HUDEP-2 (cell line): Measurements from ENCODE around the gene FAM229A.
"Not testable (repeated sequence)": the region's sequence is repeated elsewhere in the genome, so short reads cannot be mapped to it uniquely, and the experiment has no call there.

Source experiments
- DNase-seq, 76 experiments: peaks; one replicate each; lab custom pipeline; 2025; ENCODE audit not compliant: unreplicated experiment in 76 of 76; lab: John Stamatoyannopoulos, UW

Gene FAM229A

GRCh38 chr1:32377541-32378220, 15.4 kb upstream of the FAM229A start:
- no peak for DNase-seq

- DNase-seq, result no peak
Measured at GRCh38 chr1:32376199-32376598, 13.9 kb upstream of the FAM229A start.

- DNase-seq, result no peak
Measured at GRCh38 chr1:32373996-32374592, 11.8 kb upstream of the FAM229A start.

- DNase-seq, result no peak
Measured at GRCh38 chr1:32372149-32372756, 10.0 kb upstream of the FAM229A start.

GRCh38 chr1:32367912-32368635, 5.8 kb upstream of the FAM229A start:
- no peak for DNase-seq

GRCh38 chr1:32365445-32365844, 3.2 kb upstream of the FAM229A start:
- DNase-seq, result no peak

- no peak for DNase-seq
Measured at GRCh38 chr1:32364836-32365235, 2.6 kb upstream of the FAM229A start.

GRCh38 chr1:32363713-32364112, 1.4 kb upstream of the FAM229A start:
- no peak for DNase-seq

GRCh38 chr1:32361674-32362473, 411 bp downstream of the FAM229A start:
- DNase-seq, result peak in 53 of 76 experiments; percentile 5 to 68 (median 40)

- DNase-seq, result no peak
Measured at GRCh38 chr1:32361308-32361673, 994 bp downstream of the FAM229A start.

GRCh38 chr1:32358435-32358834, 3.9 kb downstream of the FAM229A start:
- DNase-seq, result no peak

GRCh38 chr1:32357614-32358013, 4.7 kb downstream of the FAM229A start:
- no peak for DNase-seq

- DNase-seq, result no peak
Measured at GRCh38 chr1:32356478-32356877, 5.8 kb downstream of the FAM229A start.

- DNase-seq, result not testable (repeated sequence)
Measured at GRCh38 chr1:32355778-32356177, 6.5 kb downstream of the FAM229A start.

- DNase-seq, result no peak
Measured at GRCh38 chr1:32353886-32354570, 8.3 kb downstream of the FAM229A start.

- no peak for DNase-seq
Measured at GRCh38 chr1:32353431-32353830, 8.9 kb downstream of the FAM229A start.

GRCh38 chr1:32352831-32353383, 9.4 kb downstream of the FAM229A start:
- no peak for DNase-seq

- no peak for DNase-seq
Measured at GRCh38 chr1:32352239-32352745, 10.0 kb downstream of the FAM229A start.

- peak in 74 of 76 experiments; percentile 37 to 96 (median 91) for DNase-seq
Measured at GRCh38 chr1:32351399-32352238, 10.7 kb downstream of the FAM229A start.
